Activated B cell treated with CpG ODN at 0.5 μM for 24 hours (primary cell): Measurements from ENCODE around the gene LAMC1. TPM values are rescaled to one million over a fixed set of nuclear protein-coding genes. Genes with fewer than 3 reads are reported as not detected.

Source experiments
- ATAC-seq: fragments of 200-7000 bp; cut with Tn5 transposase; one replicate; pipeline ENCODE4 v1.10.0; 2021; ENCODE audit warnings: low read depth, mild to moderate bottlenecking, moderate library complexity
- CTCF ChIA-PET: fragments of 350-600 bp; sonication (Branson Sonifier 250); formaldehyde crosslinking; loops from one replicate; lab custom pipeline; 2021; ENCODE audit warnings: antibody characterized with exemption; lab: Charles Lee
- POLR2A ChIA-PET: fragments of 350-600 bp; sonication (Branson Sonifier 250); formaldehyde crosslinking; loops from one replicate; lab custom pipeline; 2021; ENCODE audit warnings: antibody characterized with exemption; lab: Charles Lee
- DNase-seq: peaks from one replicate; pipeline ENCODE4 v3.0.0; 2022
- H3K27ac Mint-ChIP-seq: one replicate; pipeline ENCODE4 v1.8.0; 2020; ENCODE audit warnings: mixed read lengths
- H3K27me3 Mint-ChIP-seq: one replicate; pipeline ENCODE4 v1.8.0; 2021; ENCODE audit warnings: mixed read lengths
- H3K36me3 Mint-ChIP-seq: one replicate; pipeline ENCODE4 v1.8.0; 2021; ENCODE audit warnings: low read depth, mixed read lengths
- H3K4me1 Mint-ChIP-seq: one replicate; pipeline ENCODE4 v1.8.0; 2021; ENCODE audit warnings: mixed read lengths
- H3K4me3 Mint-ChIP-seq: one replicate; pipeline ENCODE4 v1.8.0; 2020; ENCODE audit warnings: mild to moderate bottlenecking, mixed read lengths
- H3K9me3 Mint-ChIP-seq: one replicate; pipeline ENCODE4 v1.8.0; 2020; ENCODE audit warnings: mixed read lengths
- intact Hi-C: fragments of 100-400 bp; cut with micrococcal nuclease; formaldehyde crosslinking; loops from one replicate; pipeline ENCODE4 v1.15.1; 2024
- total RNA-seq: library from RNA; stranded (reverse); gene quantifications from 2 replicates; pipeline ENCODE4 v1.2.3, GENCODE V29; 2022
- TF ChIP-seq, protein P1 (sequence below): fragments of 200-600 bp; IDR thresholded peaks from one replicate; pipeline ENCODE4 v1.8.0; 2022; ENCODE audit warnings: antibody characterized with exemption, mild to moderate bottlenecking

The LAMC1 gene
- total RNA-seq, 1 donor from 2014 or later = 31.8 TPM

DNA sequence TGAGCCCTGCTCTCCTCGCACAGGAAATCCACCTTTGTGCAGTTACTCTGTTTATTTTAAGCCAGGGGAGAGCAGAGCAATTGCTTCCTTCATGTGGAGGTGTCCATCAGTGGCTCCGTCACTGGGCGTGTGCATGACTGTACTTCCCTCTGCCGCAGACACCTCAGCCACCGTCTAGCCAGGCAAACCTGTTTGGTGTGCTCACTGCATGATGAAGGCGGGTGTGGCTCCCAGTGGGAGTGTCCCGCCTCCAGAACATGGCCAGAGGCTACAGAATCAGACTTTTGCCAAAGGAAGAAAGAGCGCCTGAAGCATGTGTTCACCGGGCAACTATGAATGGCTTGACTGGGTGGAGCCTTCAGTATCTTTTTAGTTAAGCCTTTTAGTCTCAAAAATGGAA lies 136.7 kb downstream of the LAMC1 start:
- Mint-ChIP-seq H3K9me3 (no peaks in the 10 kb centered on the region), H3K4me1 (no peaks in the 10 kb centered on the region), H3K36me3 (no peaks in the 10 kb centered on the region), H3K27ac (no peak overlapping the region), H3K27me3 (peaks cover 10% of the 10 kb centered on the region), H3K4me3 (no peak overlapping the region)
- ChIA-PET CTCF (no interaction called here), POLR2A (interaction anchor here (0.6 kb wide), 1 partner anchor 14 kb away, joined by 4 read pairs; no protein-coding TSS in a partner anchor)
- ATAC-seq = no peak
- intact Hi-C loops = no loop called here
- TF ChIP-seq, protein P1, sequence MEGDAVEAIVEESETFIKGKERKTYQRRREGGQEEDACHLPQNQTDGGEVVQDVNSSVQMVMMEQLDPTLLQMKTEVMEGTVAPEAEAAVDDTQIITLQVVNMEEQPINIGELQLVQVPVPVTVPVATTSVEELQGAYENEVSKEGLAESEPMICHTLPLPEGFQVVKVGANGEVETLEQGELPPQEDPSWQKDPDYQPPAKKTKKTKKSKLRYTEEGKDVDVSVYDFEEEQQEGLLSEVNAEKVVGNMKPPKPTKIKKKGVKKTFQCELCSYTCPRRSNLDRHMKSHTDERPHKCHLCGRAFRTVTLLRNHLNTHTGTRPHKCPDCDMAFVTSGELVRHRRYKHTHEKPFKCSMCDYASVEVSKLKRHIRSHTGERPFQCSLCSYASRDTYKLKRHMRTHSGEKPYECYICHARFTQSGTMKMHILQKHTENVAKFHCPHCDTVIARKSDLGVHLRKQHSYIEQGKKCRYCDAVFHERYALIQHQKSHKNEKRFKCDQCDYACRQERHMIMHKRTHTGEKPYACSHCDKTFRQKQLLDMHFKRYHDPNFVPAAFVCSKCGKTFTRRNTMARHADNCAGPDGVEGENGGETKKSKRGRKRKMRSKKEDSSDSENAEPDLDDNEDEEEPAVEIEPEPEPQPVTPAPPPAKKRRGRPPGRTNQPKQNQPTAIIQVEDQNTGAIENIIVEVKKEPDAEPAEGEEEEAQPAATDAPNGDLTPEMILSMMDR = no peak
- DNase-seq = no peak

DNA sequence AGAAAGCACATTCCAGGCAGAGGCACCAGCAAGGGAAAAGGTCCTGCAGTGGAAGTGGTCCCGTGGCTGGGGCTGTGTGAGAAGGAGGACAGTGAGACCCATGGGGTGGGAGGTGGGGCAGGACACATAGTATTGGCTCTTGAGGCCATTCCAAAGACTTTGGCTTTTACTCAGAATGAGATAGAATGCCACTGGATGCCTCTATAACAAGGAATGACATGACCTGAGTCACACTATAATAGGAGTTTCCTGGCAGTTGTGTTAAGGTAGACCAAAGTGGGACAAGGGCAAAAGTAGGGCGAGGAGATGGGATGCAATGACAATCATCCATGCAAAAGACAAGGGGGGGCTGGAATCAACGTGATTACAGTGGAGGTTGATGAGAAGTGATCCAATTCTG lies 138.2 kb downstream of the LAMC1 start:
- intact Hi-C loops = no loop called here
- Mint-ChIP-seq H3K4me1 (no peaks in the 10 kb centered on the region), H3K36me3 (no peaks in the 10 kb centered on the region), H3K27me3 (peaks cover 8% of the 10 kb centered on the region), H3K27ac (no peak overlapping the region), H3K9me3 (no peaks in the 10 kb centered on the region), H3K4me3 (no peak overlapping the region)
- ATAC-seq = no peak
- POLR2A ChIA-PET = no interaction called here
- no peak for DNase-seq
- TF ChIP-seq, protein P1 = no peak
- CTCF ChIA-PET = no interaction called here

DNA sequence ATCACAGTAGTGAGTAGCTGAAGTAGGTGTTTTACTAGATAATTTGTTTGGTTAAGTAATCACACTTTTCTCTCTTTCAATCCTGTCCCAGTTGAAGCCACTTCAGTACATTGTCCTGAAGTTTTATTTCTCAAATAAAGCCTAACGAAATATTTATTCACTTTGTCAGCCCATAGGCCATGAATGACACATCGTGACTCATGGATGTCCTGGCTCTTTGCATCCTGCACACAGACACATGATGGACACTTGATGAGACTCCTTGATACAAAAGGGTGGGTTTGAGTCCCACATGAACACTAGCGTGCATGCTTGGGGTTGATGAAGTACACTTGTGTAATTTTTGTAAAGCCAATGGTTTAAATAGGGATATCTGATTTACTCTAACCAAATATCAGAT lies 140.1 kb downstream of the LAMC1 start:
- no peak for ATAC-seq
- DNase-seq = no peak
- CTCF ChIA-PET = no interaction called here
- Mint-ChIP-seq H3K36me3 (no peaks in the 10 kb centered on the region), H3K27ac (no peak overlapping the region), H3K4me1 (no peaks in the 10 kb centered on the region), H3K9me3 (no peaks in the 10 kb centered on the region), H3K27me3 (peaks cover 5% of the 10 kb centered on the region), H3K4me3 (no peak overlapping the region)
- TF ChIP-seq, protein P1 = no peak
- intact Hi-C loops = no loop called here
- POLR2A ChIA-PET = no interaction called here

DNA sequence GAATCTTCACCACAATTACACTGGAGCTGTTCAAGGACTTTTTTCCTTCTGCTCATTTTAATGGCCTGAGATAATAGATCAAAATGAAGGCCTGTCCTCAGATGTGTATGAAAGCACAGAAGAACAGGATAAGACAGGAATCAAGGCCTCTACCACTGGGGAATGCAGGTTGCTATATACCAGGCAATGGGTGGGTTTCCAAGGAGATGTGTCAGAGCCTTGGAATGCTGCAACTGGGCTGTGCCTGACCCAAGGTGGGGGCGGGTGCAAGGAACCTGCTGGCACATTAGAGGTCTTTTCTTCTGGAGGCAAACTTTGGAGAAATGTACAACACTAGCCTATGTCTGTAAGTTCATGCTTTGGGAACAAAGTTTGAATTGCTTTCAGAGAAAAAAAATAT lies 141.1 kb downstream of the LAMC1 start:
- H3K4me3 Mint-ChIP-seq = no peak overlapping the region
- H3K27me3 Mint-ChIP-seq = peaks cover 11% of the 10 kb centered on the region
- no peaks in the 10 kb centered on the region for H3K36me3 Mint-ChIP-seq
- ChIA-PET CTCF (no interaction called here), POLR2A (no interaction called here)
- ATAC-seq (no peak), DNase-seq (no peak)
- H3K4me1 Mint-ChIP-seq = no peaks in the 10 kb centered on the region
- no peak overlapping the region for H3K27ac Mint-ChIP-seq
- intact Hi-C loops = no loop called here
- no peaks in the 10 kb centered on the region for H3K9me3 Mint-ChIP-seq
- TF ChIP-seq, protein P1 = no peak

DNA sequence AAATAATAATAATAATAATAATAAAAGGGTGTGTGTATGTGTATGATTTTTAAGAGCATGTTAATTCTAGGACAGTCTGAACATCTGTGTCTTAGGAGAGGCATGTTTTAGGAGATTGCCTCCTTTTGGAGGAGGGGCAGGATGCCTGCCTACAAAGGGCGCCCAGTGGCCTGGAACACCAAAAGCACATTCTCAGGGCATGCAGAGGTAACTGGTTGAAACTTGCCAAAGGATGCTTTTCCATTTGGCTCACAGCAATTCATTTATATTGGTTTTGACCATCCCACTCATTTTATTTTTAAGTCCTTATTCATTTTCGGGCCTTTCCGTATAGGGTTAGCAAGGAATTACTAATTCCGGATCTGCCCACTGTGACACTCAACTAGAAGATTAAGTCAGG lies 141.7 kb downstream of the LAMC1 start:
- H3K36me3 Mint-ChIP-seq = no peaks in the 10 kb centered on the region
- POLR2A ChIA-PET = no interaction called here
- TF ChIP-seq, protein P1 = no peak
- H3K9me3 Mint-ChIP-seq = no peaks in the 10 kb centered on the region
- ATAC-seq = no peak
- no peak overlapping the region for H3K4me3 Mint-ChIP-seq
- H3K27me3 Mint-ChIP-seq = peaks cover 13% of the 10 kb centered on the region
- H3K27ac Mint-ChIP-seq = no peak overlapping the region
- CTCF ChIA-PET = no interaction called here
- intact Hi-C loops = no loop called here
- no peak for DNase-seq
- H3K4me1 Mint-ChIP-seq = no peaks in the 10 kb centered on the region
